Left forelimb (tissue), 1 donor: ENCODE measurements around the gene LRRC75B.
"Not testable (repeated sequence)": the region's sequence is repeated elsewhere in the genome, so short reads cannot be mapped to it uniquely, and the experiment has no call there.

Experiments used
- DNase-seq: peaks from one replicate; pipeline ENCODE4 v3.0.0-alpha.2; 2018; ENCODE audit warnings: low spot score

LRRC75B gene, protein sequence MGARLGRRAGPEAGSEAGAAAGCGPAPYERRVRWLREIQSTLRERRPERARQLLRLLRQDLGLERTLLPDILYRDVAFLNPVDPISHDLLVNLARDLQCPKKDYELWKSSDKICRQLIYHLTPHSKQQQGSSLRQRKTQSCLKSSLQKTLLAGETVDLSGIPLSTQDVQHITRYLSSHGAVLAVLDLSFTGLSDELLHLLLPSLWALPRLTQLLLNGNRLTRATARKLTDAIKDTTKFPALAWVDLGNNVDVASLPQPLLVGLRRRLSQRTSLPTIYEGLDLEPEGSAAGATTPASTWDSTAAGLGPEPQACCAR

DNA sequence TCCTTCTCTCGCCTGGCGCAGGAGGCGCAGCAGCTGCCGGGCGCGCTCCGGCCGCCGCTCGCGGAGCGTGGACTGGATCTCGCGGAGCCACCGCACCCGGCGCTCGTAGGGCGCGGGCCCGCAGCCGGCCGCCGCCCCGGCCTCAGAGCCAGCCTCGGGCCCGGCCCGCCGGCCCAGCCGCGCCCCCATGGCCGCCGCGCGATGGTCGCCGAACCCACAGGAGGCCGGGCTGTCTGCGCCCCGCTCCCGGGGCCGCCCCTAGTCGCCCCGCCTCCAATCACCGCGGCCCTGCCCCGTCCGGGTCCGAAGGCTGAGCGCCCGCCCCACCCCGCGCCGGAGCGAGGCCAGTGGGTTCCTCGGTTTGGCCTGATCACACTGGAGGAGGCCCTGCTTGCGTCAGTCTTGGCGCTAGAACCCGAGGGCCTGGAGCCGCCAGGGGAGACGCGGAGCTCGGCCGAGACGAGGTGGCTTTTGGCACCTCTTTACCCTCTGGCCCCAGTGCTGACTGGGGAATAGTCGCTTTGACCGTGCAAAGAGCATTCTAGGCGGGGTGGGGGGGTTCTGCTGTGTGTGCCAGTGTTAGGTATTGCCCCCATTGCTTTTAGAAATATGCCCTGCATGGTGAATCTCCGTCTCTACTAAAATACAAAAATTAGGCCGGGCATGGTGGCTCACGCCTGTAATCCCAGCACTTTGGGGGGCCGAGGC lies at the start of gene LRRC75B:
LRRC75B (minus strand) TSS at position 223 of the 708 bp plus-strand sequence; CDS start at position 189, 34 bp downstream.
- DNase-seq, result peak; percentile 90

DNA sequence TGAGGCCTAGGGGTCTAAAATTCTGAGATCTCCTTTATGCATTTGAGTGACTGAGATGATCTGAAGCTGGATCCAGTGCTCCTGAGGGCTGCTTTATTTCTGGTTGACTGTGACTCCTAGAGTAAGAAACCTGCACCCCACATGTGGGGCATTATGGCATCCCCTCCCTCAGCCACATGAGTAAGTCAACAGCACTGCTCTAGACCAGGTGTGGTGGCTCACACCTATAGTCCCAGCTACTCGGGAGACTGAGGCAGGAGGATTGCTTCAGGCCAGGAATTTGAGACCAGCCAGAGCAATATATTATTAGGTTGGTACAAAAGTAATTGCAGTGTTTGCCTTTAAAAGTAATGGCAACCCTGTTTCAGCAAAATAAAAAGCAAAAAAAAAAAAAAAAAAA lies 49.4 kb upstream of the LRRC75B start:
- not testable (repeated sequence) for DNase-seq

DNA sequence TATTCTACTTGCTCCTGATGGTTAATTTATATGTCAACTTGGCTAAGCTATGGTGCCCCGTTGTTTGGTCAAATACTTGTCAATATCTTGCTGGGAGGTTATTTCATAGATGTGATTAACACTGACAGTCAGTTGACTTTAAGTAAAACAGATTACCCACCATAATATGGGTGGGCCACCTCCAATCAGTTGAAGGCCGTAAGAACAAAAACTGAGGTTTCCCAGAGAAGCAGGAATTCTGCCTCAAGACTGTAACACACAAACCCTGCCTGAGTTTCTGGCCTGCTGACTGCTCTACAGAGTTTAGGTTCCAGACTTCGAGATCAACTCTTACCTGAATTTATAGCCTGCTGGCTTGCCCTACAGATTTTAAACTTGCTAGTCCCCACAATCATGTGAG lies 43.6 kb upstream of the LRRC75B start:
- DNase-seq, result not testable (repeated sequence)

DNA sequence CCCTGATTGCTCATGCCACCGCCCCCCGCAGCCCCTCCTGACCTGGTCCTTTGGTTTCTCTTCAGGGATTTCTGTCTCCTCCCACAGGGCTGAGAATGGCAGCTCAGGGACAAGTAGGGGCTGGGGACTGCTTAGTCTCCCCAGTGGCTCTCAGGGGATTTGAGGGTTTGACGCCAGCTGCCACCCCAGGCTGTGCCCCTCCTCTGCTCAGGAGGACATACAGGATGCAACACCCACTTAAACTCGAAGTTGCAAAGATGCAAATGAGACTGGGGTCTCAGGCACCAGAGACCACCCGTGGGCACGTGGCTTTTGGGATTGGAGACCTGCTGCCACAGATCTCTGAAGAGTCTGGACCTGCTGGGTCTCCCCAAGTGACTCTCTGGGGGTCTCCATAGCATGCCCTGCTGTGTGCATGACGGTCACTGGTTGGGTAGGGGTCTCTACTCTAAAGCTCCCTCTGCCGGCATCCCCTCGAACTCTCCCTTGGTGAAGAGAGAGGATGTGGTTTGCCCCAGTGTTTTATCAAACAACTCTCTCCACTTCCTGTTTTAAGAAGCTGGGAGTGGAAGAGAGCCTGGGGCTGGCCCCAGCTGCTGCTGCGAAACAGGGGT lies 42.0 kb upstream of the LRRC75B start:
- not testable (repeated sequence) for DNase-seq

DNA sequence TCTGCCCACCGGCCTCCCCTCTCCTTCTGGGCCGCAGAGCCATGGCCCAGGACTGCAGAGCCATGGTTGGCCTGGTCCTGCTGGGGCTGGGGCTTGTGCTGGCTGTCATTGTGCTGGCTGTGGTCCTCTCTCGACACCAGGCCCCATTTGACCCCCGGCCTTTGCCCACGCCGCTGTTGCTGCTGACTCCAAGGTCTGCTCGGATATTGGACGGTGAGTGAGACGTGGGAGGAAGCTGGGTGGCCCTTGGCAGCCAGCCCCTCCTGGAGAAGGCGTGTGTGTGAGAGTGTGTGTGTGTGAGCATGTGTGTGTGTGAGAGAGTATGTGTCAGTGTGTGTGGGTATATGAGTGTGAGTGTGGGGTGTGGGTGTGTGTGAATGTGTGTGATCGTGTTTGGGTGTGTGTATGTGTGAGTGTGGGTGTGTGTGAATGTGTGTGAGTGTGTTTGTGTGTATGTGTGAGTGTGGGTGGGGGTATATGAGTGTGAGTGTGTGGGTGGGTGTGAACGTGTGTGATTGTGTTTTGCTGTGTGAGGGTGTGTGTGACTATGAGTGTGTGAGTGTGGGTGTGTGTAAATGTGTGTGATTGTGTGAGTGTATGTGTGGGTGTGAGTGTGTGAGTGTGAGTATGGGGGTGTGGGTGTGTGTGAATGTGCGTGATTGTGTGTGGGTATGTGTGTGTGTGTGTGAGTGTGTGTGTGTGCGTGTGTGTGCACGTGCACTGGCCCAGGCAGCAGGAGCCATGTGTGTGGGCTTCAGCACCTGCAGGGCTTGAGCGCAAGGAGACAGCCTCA lies 40.6 kb upstream of the LRRC75B start:
- not testable (repeated sequence) for DNase-seq

DNA sequence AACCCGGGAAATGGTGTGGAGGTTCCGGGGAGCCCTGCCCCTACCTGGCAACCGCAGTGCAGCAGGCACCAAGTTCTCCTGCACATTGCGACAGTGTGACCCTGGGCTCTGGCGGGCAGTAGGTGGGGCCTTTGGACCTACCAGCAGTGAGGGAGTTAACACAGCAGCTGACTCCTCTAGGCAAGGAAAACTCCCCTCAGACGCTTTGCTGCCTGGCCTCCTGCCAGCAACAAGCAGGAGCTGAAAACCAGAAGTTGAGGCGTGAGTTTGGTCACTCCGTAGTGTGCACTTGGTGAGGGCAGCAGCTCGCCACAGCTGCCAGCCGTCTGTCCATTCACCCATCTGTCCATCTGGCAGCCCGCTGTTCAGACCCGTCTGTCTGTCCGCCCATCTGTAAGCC lies 39.8 kb upstream of the LRRC75B start:
- peak; percentile 65 for DNase-seq

DNA sequence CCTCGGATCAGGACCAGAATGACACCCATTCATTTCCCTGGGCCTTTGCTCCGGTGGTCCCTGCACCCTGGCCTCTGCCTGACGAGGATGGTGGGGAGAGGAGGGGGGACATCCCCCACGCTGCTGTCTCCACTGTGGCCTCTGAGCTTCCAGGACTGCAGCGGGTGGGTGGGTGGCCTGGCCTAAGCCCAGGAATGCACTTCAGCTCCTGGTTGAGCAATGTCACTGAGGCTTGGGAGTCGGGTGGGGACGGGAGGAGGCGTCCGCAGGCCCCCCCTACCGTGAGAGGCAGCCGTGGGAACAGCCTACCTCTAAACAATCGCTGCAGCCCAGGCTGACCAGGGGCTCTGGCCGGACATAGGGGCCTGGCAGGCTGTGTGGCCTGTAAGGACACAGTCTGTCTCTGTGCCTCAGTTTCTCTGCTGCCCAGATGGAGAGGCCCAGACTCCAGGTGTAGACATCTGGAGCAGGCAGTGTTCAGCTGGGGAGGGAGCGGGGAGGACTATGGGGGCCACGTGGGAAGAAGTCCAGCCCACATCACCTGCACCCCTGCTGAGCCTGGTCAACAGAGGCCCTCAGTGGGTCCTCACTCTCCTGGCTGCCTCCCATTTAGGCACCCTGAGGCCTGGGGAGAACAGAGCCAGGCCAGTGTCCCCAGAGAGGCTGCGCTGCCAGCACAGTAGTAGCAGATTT lies 38.7 kb upstream of the LRRC75B start:
- DNase-seq, result peak; percentile 66

DNA sequence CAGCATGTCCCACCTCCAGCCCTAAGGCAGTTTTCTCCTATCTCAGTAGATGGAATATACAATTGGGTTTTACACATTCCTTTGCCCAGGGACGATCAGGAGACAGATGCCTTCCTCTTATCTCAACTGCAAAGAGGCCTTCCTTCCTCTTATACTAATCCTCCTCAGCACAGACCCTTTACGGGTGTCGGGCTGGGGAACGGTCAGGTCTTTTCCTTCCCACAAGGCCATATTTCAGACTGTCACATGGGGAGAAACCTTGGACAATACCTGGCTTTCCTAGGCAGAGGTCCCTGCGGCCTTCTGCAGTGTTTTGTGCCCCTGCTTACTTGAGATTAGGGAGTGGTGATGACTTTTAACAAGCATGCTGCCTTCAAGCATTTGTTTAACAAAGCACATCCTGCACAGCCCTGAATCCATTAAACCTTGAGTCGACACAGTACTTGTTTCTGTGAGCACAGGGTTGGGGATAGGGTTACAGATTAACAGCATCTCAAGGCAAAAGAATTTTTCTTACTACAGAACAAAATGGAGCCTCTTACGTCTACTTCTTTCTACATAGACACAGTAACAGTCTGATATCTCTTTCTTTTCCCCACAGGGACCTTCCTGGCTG lies 38.0 kb upstream of the LRRC75B start:
- DNase-seq, result not testable (repeated sequence)

DNA sequence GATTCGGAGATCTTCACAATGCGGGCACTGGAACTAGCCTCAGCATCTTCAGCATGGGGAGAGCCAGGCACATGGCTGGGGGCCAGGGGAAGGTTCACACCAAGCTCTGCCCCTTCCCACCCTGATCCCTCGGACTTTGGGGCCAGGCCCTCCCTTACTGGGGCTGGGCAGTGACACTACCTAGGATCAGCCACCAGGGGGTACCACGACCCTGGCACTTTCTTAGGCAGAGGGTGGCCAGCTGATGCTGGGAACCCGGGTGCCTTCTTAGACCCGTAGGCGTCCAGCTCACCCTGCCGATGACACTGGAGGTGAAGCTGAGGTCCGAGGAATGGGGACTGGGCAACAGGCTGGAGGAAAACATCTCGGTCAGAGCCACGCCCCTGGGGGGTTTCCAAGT lies 36.2 kb upstream of the LRRC75B start:
- not testable (repeated sequence) for DNase-seq

DNA sequence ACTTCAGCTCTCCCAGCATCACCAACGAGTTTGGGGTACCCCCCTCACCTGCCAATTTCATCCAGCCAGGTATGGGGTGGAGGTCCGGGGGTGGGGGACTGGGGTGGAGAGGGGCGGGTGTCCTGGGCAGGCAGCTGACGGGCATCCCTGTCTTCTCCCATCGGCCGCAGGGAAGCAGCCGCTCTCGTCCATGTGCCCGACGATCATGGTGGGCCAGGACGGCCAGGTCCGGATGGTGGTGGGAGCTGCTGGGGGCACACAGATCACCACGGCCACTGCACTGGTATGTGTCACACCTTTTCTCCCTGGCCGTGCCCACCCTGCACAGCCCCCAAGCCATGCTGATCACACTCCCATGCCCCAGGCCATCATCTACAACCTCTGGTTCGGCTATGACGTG lies 35.0 kb upstream of the LRRC75B start:
- not testable (repeated sequence) for DNase-seq

DNA sequence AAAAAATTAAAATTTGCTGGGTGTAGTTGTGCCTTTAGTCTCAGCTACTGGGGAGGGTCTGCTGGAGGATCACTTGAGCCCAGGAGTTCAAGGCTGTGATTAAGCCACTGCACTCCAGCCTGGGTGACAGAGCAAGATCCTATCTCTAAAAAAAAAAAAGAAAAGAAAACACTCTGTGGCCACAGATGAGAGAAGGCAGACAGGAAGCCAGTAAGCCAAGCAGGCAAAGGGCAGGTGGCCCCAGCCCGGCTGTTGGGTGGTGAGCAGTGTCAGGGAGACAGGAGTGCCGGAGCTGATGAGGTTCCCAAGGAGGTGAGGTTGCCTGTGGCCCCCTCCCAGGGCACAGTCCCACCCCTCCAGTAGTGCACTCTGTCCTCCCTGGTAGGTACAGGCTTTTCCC lies 29.7 kb upstream of the LRRC75B start:
- not testable (repeated sequence) for DNase-seq

DNA sequence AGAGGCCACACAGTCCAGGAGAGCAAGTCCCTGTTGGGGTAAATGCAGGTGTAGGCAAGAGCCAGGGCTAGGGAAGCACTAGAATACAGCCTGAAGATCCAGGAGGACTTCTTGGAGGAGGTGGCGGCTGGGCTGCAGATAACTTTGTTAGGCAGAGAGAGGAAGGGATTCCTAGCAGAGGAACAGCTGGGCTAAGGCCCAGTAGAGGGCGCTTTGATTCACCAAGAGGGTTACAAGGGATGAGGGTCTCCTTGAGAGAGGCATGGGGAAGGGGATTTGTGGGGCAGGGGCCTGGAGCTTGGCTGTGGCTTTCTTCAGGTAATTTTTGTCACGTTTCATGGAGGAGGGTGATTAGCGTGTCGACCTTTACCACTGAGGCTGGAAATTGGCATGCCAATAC lies 28.4 kb upstream of the LRRC75B start:
- not testable (repeated sequence) for DNase-seq

DNA sequence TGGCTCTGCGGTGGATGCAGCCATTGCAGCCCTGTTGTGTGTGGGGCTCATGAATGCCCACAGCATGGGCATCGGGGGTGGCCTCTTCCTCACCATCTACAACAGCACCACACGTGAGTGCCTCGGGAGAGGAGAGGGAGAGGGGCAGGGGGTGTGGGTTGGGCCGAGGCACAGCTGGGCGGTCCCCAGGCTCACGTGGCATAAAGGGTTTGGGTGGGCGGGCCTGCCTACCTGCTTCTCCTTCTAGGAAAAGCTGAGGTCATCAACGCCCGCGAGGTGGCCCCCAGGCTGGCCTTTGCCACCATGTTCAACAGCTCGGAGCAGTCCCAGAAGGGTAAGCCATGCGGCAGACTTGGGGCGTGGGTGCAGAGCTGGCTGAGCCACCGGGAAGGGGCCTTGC lies 21.9 kb upstream of the LRRC75B start:
- DNase-seq, result not testable (repeated sequence)

DNA sequence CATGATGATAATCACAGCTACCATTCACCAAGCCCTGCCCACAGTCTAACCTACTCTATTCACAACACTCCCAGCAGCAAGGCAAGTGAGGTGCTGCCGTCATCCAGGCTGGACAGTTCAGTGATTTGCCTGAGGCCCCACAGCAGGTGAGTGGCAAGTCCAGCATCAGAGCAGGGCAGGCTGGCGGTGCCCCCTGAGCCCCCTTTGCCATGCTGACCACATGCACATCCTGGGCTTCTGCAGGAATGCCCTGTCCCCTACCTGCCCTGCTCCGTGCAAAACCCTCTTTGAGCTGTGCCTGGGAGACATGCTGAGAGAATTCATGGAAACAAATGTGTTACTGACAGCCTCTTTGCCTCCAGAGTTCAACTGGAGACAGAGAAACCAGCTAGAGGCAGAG lies 17.0 kb upstream of the LRRC75B start:
- not testable (repeated sequence) for DNase-seq

DNA sequence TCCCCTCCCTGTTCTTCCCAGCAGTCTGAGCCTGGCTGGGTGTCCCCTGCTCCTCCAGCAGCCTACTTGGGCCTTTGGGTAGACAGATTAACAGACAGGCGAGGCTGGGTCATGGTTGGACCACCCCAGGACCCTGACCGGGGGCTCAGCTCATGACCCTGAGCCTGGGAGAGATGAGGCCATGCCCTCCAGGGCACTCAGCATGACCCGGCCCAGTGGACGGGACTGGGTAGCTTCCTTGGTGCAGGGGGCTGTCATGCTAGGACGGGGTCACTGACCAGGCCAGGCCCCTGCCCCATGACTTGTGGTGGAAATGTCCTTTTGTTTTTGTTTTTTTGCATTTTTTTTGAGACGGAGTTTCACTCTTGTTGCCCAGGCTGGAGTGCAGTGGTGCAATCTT lies 15.5 kb upstream of the LRRC75B start:
- DNase-seq, result not testable (repeated sequence)

DNA sequence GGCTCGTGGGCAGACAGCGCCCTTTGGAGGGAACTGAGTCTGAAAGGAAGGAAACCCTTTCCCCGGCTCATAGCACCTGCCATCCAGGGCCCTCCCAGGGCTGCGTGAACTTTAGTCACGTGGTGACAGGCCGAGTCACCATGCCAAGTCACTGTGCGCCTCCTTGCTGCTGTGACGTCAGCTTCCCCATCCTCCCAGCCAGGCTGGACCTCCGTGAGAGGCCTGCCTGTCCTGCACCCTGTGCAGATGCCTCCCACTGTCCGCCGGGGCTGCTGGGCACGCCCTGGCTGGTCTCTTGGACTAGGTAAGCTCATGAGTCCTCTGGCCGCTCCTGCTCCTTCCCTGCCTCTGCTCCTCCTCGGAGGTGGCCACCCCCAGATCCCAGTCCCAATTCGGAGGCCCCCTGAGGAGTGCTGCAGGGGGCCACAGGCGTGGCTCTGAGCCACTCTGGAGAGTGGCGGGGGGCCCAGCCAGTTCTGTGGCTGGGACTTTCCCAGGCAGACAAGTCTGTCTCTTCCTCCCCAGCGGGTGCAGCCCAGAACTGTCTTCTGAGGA lies 14.6 kb upstream of the LRRC75B start:
- not testable (repeated sequence) for DNase-seq

DNA sequence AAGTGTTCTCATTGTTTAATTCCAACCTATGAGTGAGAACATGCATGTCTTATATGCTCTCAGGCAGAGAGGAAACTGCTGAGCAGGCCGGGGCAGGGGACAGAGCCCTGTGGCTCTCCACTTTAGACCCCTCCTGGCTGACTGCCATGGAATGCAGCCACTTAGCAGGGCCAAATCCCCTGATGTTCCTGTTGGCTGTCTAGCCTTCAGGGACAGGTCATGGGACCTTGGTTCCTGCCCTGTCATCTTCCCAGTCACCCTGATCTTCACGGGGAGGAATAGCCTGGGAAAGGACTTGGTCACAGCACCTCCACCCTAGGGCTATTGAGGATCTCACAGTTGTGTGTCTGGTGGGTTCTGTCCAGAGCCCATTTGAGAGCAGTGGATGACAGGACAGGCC lies 13.5 kb upstream of the LRRC75B start:
- not testable (repeated sequence) for DNase-seq

DNA sequence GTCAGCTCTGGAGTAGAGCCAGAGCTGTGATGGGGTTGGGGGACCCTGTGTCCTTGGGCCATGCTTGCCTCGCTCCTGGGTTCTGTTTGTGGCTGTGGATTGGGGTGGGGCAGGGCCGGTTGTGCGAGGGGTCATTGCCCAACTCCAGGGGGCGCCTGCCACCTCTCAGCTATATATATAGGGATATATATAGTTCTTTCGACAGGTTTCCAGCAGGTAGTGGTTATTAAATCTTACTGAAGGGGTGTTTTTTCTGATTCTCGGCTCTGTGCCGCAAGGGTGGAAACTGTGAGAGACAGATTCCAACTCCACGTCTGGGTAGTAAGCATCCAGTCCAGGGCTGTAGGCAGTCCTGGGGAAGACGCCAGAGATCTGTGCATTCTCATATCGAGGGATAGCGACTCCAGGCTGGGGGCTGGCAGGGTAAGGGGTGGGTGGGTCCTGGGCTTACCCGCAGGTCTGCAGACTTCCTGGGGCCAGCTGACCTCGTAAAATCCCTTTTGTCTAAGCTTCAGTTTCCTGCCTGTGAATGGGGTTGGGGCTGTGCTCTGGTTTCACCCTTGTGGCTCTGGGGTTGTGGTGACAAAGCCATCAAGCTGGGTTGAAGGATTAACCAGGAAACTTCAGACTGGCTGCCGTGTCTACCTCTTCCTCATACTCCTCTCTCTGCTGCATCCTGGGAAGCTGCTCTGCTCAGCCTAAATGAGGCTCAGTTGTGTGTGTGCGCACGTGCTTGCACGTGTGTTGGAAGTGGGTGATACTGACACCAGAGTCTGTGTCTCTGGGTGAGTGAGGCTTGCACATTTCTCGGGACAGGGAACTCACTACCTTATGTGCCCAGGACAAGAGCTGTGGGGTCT lies 11.1 kb upstream of the LRRC75B start:
- DNase-seq, result not testable (repeated sequence)

DNA sequence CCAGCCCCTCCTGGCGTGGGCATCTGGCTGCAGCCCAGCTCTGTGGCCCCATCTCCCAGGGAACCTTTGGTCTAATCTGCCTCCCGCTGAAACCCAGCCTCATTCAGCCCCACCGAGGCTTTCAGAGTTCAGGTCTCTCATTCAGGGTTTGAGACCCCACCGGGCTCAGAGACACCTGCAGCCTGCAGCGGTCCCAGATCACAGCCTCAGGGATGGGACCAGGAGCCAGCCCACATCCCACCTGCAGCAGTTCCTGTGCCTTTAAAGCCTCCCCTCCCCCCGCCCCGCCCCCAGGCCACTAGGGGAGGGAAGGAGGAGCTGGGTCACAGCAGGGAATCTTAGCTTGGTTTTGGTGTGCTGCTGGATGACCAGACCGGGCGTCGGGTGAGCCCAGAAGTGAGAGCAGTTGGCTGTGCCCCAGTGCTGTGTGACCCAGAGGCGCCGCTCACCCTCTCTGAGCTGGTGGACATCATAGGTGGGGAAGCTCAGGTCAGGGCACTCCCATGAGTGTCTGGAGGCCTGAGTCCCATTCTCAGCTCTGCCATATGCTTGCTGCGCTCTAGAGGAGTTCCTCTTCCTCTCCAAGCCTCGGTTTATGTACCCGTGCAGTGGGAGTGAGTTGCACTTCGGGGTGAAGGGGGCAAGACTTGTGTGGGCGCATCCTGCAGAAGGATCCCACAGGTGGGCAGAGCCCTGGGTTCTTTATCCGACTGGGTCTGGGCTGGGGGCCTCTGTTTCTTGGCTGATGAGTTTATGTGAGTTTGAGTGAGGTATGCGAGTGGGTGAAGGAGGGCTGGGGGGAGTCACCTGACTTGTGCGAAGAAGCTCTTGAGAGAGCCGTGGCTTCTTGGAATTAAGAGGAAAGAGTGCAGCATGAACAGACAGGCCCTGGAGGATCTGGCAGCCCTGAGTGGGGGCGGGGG lies 10.2 kb upstream of the LRRC75B start, which contains the start of gene GGT1:
GGT1 (plus strand) TSS at position 347 of the 923 bp plus-strand sequence. CDS start 7,889 bp downstream, outside the sequence.
- not testable (repeated sequence) for DNase-seq
